ENCODE results near the gene CDH8.

DNA sequence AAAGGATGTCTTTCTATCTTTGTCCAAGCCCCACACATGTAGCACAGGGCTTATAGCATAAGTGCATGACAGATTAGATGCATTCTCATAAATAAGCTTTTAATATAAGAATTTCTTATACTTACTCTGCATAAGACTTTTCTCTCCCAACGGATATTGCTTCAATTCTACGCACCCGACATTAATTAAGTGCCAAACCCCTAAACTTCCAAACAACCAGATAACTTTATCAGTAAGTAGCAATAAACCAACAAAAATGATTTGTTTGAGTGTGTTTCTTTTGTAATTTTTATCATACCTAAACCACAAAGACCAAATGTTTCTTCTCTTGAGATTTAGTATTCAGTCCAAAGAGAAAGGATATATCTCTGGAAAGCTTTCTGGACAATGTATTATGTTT is 391.5 kb downstream of the CDH8 start:
- TF ChIP-seq, protein P1, sequence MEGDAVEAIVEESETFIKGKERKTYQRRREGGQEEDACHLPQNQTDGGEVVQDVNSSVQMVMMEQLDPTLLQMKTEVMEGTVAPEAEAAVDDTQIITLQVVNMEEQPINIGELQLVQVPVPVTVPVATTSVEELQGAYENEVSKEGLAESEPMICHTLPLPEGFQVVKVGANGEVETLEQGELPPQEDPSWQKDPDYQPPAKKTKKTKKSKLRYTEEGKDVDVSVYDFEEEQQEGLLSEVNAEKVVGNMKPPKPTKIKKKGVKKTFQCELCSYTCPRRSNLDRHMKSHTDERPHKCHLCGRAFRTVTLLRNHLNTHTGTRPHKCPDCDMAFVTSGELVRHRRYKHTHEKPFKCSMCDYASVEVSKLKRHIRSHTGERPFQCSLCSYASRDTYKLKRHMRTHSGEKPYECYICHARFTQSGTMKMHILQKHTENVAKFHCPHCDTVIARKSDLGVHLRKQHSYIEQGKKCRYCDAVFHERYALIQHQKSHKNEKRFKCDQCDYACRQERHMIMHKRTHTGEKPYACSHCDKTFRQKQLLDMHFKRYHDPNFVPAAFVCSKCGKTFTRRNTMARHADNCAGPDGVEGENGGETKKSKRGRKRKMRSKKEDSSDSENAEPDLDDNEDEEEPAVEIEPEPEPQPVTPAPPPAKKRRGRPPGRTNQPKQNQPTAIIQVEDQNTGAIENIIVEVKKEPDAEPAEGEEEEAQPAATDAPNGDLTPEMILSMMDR (IDR thresholded peaks at IDR 0.05): no peak
- TF ChIP-seq POLR2A (IDR thresholded peaks at IDR 0.05) (no peak), EP300 (IDR thresholded peaks at IDR 0.05) (no peak)

All from gastroesophageal sphincter (tissue), 3 donors.